Neural cell (in vitro differentiated cells): ENCODE measurements around the gene PCDHGC5. TPM values are rescaled to one million over a fixed set of nuclear protein-coding genes. Genes with fewer than 3 reads are reported as not detected.

Experiments
- H2AFZ ChIP-seq: fragments of 200-600, 300-800 bp; sonication (generic), shearing (Covaris generic); 2 replicates; pipeline ENCODE4 v1.6.0; 2014; ENCODE audit warnings: low read depth, mild to moderate bottlenecking, antibody characterized with exemption, low read length, moderate library complexity
- H3F3A ChIP-seq: fragments of 200-600 bp; shearing (Covaris generic); 2 replicates; pipeline ENCODE4 v1.6.1; 2016; ENCODE audit warnings: mild to moderate bottlenecking, moderate library complexity, mixed read lengths, antibody characterized with exemption, low read length; ENCODE audit not compliant: insufficient read depth, poor library complexity, severe bottlenecking
- H3K27ac ChIP-seq: fragments of 200-600, 300-800 bp; sonication (generic), shearing (Covaris generic); 2 replicates; pipeline ENCODE4 v1.5.1; 2014; ENCODE audit warnings: mild to moderate bottlenecking, low read length, moderate library complexity
- H3K27me3 ChIP-seq: fragments of 300-800, 200-600 bp; sonication (generic), shearing (Covaris generic); 2 replicates; pipeline ENCODE4 v1.6.0; 2014; ENCODE audit warnings: mild to moderate bottlenecking, low read depth, low read length, moderate library complexity; ENCODE audit not compliant: insufficient read depth
- H3K36me3 ChIP-seq: fragments of 300-800, 200-600 bp; sonication (generic), shearing (Covaris generic); 2 replicates; pipeline ENCODE4 v1.5.1; 2014; ENCODE audit warnings: mild to moderate bottlenecking, antibody characterized with exemption, low read length, moderate library complexity; ENCODE audit not compliant: insufficient read depth
- H3K4me2 ChIP-seq: fragments of 300-800, 200-600 bp; sonication (generic), shearing (Covaris generic); 2 replicates; pipeline ENCODE4 v1.6.0; 2014; ENCODE audit warnings: mild to moderate bottlenecking, low read length
- H3K4me3 ChIP-seq: fragments of 300-800, 200-600 bp; sonication (generic), shearing (Covaris generic); 2 replicates; pipeline ENCODE4 v1.5.1; 2014; ENCODE audit warnings: mild to moderate bottlenecking, low read length, moderate library complexity
- H3K79me2 ChIP-seq: fragments of 200-600 bp; shearing (Covaris generic); replicated peaks from 2 replicates; pipeline ENCODE4 v1.6.0; 2014; ENCODE audit warnings: mild to moderate bottlenecking, low read length, moderate library complexity; ENCODE audit not compliant: insufficient read depth
- H3K9ac ChIP-seq: fragments of 300-800, 200-600 bp; sonication (generic), shearing (Covaris generic); 2 replicates; pipeline ENCODE4 v1.6.1; 2016; ENCODE audit warnings: mild to moderate bottlenecking, low read length, mixed read lengths
- H3K9me2 ChIP-seq: fragments of 200-600 bp; shearing (Covaris generic); 2 replicates; pipeline ENCODE4 v1.6.1; 2016; ENCODE audit warnings: mild to moderate bottlenecking, low read length, mixed read lengths; ENCODE audit not compliant: insufficient read depth
- H3K9me3 ChIP-seq: fragments of 200-600, 300-800 bp; sonication (generic), shearing (Covaris generic); 2 replicates; pipeline ENCODE4 v1.6.1; 2016; ENCODE audit warnings: mild to moderate bottlenecking, mixed run types, low read length, moderate library complexity, mixed read lengths
- H4K20me1 ChIP-seq: fragments of 200-600 bp; shearing (Covaris generic); 2 replicates; pipeline ENCODE4 v1.6.1; 2016; ENCODE audit warnings: mild to moderate bottlenecking, mixed run types; ENCODE audit not compliant: insufficient read depth
- EP300 ChIP-seq: fragments of 450-650 bp; conservative IDR thresholded peaks from 2 replicates; pipeline ENCODE4 v1.6.1; 2014; ENCODE audit warnings: antibody characterized with exemption, mild to moderate bottlenecking, moderate library complexity; ENCODE audit not compliant: poor library complexity, severe bottlenecking
- EZH2 ChIP-seq: fragments of 200-600, 300-800 bp; shearing (Covaris generic), sonication (generic); IDR thresholded peaks from 2 replicates; pipeline ENCODE4 v1.6.1; 2014; ENCODE audit warnings: antibody characterized with exemption, low read length, borderline replicate concordance, mild to moderate bottlenecking; ENCODE audit not compliant: insufficient read depth, poor library complexity, severe bottlenecking
- MXI1 ChIP-seq: fragments of 450-650 bp; conservative IDR thresholded peaks from 2 replicates; pipeline ENCODE4 v1.6.1; 2014; ENCODE audit warnings: antibody characterized with exemption, mild to moderate bottlenecking; ENCODE audit not compliant: poor library complexity, severe bottlenecking
- POLR2AphosphoS5 ChIP-seq: IDR thresholded peaks from 2 replicates; pipeline ENCODE4 v1.6.1; 2012
- RAD21 ChIP-seq: fragments of 450-650 bp; conservative IDR thresholded peaks from 2 replicates; pipeline ENCODE4 v1.6.1; 2014; ENCODE audit warnings: antibody characterized with exemption, mild to moderate bottlenecking, moderate library complexity
- SMC3 ChIP-seq: fragments of 450-650 bp; conservative IDR thresholded peaks from 2 replicates; pipeline ENCODE4 v1.6.1; 2014; ENCODE audit warnings: antibody characterized with exemption, mild to moderate bottlenecking, moderate library complexity; ENCODE audit not compliant: poor library complexity
- TAF1 ChIP-seq: IDR thresholded peaks from 2 replicates; pipeline ENCODE4 v1.6.1; 2012; ENCODE audit warnings: low read depth
- polyA plus RNA-seq: library from polyadenylated mRNA; depleted of rRNA; stranded (reverse); fragments of >200 nt; gene quantifications from 2 replicates; pipeline ENCODE4 v1.2.3, GENCODE V29; 2014
- TF ChIP-seq, protein P1 (sequence below): IDR thresholded peaks from 2 replicates; pipeline ENCODE4 v1.6.1; 2012; ENCODE audit warnings: borderline replicate concordance
- TF ChIP-seq, protein P2 (sequence below): fragments of 450-650 bp; IDR thresholded peaks from 2 replicates; pipeline ENCODE4 v1.5.1; 2014; ENCODE audit warnings: antibody characterized with exemption, mild to moderate bottlenecking, moderate library complexity; ENCODE audit not compliant: poor library complexity, severe bottlenecking

Gene PCDHGC5
- polyA plus RNA-seq, 1 donor from 2014 or later: 0.51 TPM

DNA sequence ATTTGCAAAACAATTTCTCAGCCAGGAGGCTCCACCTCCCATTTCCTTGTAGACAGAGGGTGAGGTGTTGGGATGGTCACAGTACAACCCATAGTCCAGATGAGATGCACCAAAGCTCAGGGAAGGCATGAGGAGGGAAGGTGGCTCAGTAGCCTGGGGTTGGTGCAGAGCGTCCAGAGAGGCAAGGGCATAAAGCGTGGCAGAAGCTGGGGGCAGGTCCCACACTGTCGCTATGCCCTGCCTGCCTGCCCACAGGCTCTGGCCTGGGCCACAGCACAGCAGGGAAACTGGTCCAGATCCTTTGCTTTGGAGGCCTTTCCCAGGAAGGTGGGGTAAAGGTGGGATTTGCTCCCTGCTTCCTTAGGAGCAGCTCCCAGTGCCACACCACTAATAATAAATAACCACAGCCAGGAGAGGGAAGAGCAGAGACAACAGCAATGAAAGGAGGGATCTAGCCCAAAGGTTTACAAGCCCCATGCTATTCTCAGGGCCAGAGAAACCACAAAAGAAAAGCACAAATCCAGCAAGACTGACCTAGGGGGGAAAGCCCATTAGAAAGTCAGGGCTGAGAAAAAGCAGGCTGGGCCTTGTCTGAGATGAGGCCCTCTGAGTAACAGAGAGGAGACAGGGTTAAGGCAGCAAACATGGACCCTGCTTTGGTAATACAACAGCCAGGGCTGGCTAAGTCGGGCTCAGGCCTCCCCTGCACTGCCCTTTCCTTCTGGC lies 27.2 kb downstream of the PCDHGC5 start:
- Histone ChIP-seq H3K79me2 (no peaks in the 10 kb centered on the region), H2AFZ (no peak overlapping the region), H3F3A (peaks cover 3% of the 10 kb centered on the region), H3K27me3 (no peaks in the 10 kb centered on the region), H3K9me2 (no peaks in the 10 kb centered on the region), H3K9ac (no peak overlapping the region), H3K9me3 (no peaks in the 10 kb centered on the region), H4K20me1 (no peaks in the 10 kb centered on the region), H3K4me2 (no peak overlapping the region), H3K36me3 (peaks cover 10% of the 10 kb centered on the region), H3K27ac (no peak overlapping the region), H3K4me3 (no peak overlapping the region)
- TF ChIP-seq TAF1 (no peak), RAD21 (no peak), EP300 (no peak), POLR2AphosphoS5 (no peak), MXI1 (no peak), EZH2 (no peak), SMC3 (no peak)
- TF ChIP-seq, protein P1, sequence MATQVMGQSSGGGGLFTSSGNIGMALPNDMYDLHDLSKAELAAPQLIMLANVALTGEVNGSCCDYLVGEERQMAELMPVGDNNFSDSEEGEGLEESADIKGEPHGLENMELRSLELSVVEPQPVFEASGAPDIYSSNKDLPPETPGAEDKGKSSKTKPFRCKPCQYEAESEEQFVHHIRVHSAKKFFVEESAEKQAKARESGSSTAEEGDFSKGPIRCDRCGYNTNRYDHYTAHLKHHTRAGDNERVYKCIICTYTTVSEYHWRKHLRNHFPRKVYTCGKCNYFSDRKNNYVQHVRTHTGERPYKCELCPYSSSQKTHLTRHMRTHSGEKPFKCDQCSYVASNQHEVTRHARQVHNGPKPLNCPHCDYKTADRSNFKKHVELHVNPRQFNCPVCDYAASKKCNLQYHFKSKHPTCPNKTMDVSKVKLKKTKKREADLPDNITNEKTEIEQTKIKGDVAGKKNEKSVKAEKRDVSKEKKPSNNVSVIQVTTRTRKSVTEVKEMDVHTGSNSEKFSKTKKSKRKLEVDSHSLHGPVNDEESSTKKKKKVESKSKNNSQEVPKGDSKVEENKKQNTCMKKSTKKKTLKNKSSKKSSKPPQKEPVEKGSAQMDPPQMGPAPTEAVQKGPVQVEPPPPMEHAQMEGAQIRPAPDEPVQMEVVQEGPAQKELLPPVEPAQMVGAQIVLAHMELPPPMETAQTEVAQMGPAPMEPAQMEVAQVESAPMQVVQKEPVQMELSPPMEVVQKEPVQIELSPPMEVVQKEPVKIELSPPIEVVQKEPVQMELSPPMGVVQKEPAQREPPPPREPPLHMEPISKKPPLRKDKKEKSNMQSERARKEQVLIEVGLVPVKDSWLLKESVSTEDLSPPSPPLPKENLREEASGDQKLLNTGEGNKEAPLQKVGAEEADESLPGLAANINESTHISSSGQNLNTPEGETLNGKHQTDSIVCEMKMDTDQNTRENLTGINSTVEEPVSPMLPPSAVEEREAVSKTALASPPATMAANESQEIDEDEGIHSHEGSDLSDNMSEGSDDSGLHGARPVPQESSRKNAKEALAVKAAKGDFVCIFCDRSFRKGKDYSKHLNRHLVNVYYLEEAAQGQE: no peak
- TF ChIP-seq, protein P2, sequence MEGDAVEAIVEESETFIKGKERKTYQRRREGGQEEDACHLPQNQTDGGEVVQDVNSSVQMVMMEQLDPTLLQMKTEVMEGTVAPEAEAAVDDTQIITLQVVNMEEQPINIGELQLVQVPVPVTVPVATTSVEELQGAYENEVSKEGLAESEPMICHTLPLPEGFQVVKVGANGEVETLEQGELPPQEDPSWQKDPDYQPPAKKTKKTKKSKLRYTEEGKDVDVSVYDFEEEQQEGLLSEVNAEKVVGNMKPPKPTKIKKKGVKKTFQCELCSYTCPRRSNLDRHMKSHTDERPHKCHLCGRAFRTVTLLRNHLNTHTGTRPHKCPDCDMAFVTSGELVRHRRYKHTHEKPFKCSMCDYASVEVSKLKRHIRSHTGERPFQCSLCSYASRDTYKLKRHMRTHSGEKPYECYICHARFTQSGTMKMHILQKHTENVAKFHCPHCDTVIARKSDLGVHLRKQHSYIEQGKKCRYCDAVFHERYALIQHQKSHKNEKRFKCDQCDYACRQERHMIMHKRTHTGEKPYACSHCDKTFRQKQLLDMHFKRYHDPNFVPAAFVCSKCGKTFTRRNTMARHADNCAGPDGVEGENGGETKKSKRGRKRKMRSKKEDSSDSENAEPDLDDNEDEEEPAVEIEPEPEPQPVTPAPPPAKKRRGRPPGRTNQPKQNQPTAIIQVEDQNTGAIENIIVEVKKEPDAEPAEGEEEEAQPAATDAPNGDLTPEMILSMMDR: no peak

DNA sequence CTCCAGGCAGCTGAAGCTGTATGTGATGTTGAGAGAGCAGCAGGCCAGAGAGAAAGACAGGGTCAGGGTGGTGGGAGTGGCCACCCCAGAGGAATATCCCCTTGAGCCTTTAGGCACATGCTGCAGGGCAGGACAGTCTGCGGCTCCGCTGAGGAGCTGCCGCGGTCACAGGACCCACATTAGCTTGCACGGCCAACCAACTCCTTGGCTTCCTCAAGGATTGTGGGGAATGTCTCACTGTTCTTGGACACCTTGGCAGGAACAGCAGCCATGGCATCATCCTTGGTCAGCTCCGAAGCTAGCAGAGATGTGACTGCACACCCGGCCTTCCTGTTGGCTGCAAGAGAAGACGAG lies 27.8 kb downstream of the PCDHGC5 start:
- no peak overlapping the region for H3K27ac ChIP-seq
- H3K36me3 ChIP-seq: peaks cover 8% of the 10 kb centered on the region
- no peaks in the 10 kb centered on the region for H3K27me3 ChIP-seq
- H4K20me1 ChIP-seq: no peaks in the 10 kb centered on the region
- TF ChIP-seq MXI1: no peak
- no peak for TF ChIP-seq EZH2
- TF ChIP-seq TAF1: no peak
- TF ChIP-seq, protein P1: no peak
- TF ChIP-seq, protein P2: no peak
- no peak for TF ChIP-seq RAD21
- no peak for TF ChIP-seq EP300
- TF ChIP-seq SMC3: no peak
- H3K4me3 ChIP-seq: no peak overlapping the region
- no peaks in the 10 kb centered on the region for H3K9me2 ChIP-seq
- peaks cover 3% of the 10 kb centered on the region for H3F3A ChIP-seq
- H3K9ac ChIP-seq: no peak overlapping the region
- no peak overlapping the region for H2AFZ ChIP-seq
- no peak overlapping the region for H3K4me2 ChIP-seq
- H3K79me2 ChIP-seq: no peaks in the 10 kb centered on the region
- no peaks in the 10 kb centered on the region for H3K9me3 ChIP-seq
